Calu3 (cell line): ENCODE data around the gene NTRK2. TPM values are rescaled to one million over a fixed set of nuclear protein-coding genes. Genes with fewer than 3 reads are reported as not detected.

Source experiments
- BruUV-seq: library from RNA; stranded (reverse); fragments of 400-500 nt; replicated peaks from 2 replicates; lab custom pipeline; 2021; lab: Mats Ljungman, UMichigan
- CTCF ChIA-PET: fragments of 300-600 bp; sonication (Branson Sonifier 250); formaldehyde crosslinking; loops from one replicate; lab custom pipeline; 2022; ENCODE audit warnings: antibody characterized with exemption; lab: Charles Lee
- DNase-seq: peaks from one replicate; pipeline ENCODE4 v3.0.0; 2022
- H3K27ac Mint-ChIP-seq: one replicate; pipeline ENCODE4 v1.8.0; 2022; ENCODE audit warnings: mixed read lengths; ENCODE audit not compliant: unreplicated experiment
- H3K27me3 Mint-ChIP-seq: one replicate; pipeline ENCODE4 v1.8.0; 2022; ENCODE audit warnings: mixed read lengths; ENCODE audit not compliant: unreplicated experiment
- H3K36me3 Mint-ChIP-seq: one replicate; pipeline ENCODE4 v1.8.0; 2022; ENCODE audit warnings: mild to moderate bottlenecking, moderate library complexity, mixed read lengths; ENCODE audit not compliant: insufficient read depth, unreplicated experiment
- H3K4me1 Mint-ChIP-seq: one replicate; pipeline ENCODE4 v1.8.0; 2022; ENCODE audit warnings: mild to moderate bottlenecking, low read depth, mixed read lengths; ENCODE audit not compliant: unreplicated experiment
- H3K4me3 Mint-ChIP-seq: one replicate; pipeline ENCODE4 v1.8.0; 2022; ENCODE audit warnings: mild to moderate bottlenecking, low read depth, moderate library complexity, mixed read lengths; ENCODE audit not compliant: unreplicated experiment
- H3K9me3 Mint-ChIP-seq: one replicate; pipeline ENCODE4 v1.8.0; 2022; ENCODE audit warnings: low read depth, mixed read lengths; ENCODE audit not compliant: unreplicated experiment
- CTCF ChIP-seq: fragments of 200-600 bp; IDR thresholded peaks from one replicate; pipeline ENCODE4 v1.8.0; 2022; ENCODE audit warnings: antibody characterized with exemption; ENCODE audit not compliant: unreplicated experiment
- intact Hi-C: fragments of 100-400 bp; cut with micrococcal nuclease; formaldehyde crosslinking; loops from one replicate; pipeline ENCODE4 v1.10.0; 2022; ENCODE audit not compliant: unreplicated experiment
- total RNA-seq: library from RNA; stranded (reverse); gene quantifications from 2 replicates; pipeline ENCODE4 v1.2.3, GENCODE V29; 2022

The NTRK2 gene
- total RNA-seq, 1 experiment from 2014 or later = 2.1 TPM

- DNase-seq = no peak
- CTCF ChIA-PET = interaction anchor here (0.7 kb wide), 1 partner anchor 81 kb away, joined by 3 read pairs; no protein-coding TSS in a partner anchor
- H3K27me3 Mint-ChIP-seq = no peaks in the 10 kb centered on the region
- H3K4me1 Mint-ChIP-seq = peaks cover 3% of the 10 kb centered on the region
- intact Hi-C loops = no loop called here
- no peak for TF ChIP-seq CTCF
- H3K36me3 Mint-ChIP-seq = no peaks in the 10 kb centered on the region
- H3K4me3 Mint-ChIP-seq = no peak overlapping the region
- BruUV-seq = no TSS peak
- no peak overlapping the region for H3K27ac Mint-ChIP-seq
- H3K9me3 Mint-ChIP-seq = no peaks in the 10 kb centered on the region
Observed at GRCh38 chr9:84778570-84778969, 109.0 kb downstream of the NTRK2 start.

GRCh38 chr9:84779883-84780282 lies 110.4 kb downstream of the NTRK2 start:
- no peak for DNase-seq

GRCh38 chr9:84780385-84780784 lies 110.9 kb downstream of the NTRK2 start:
- no peaks in the 10 kb centered on the region for H3K4me1 Mint-ChIP-seq
- intact Hi-C loops = loop anchor here (5.0 kb wide), 2 partner anchors 68 to 383 kb away; no protein-coding TSS in a partner anchor
- BruUV-seq = no TSS peak
- no peak overlapping the region for H3K4me3 Mint-ChIP-seq
- no peak for DNase-seq
- no peak for TF ChIP-seq CTCF
- CTCF ChIA-PET = interaction anchor here (0.7 to 2.0 kb wide), 3 partner anchors 83 to 1389 kb away, joined by 3 to 9 read pairs (median 4); no protein-coding TSS in a partner anchor
- H3K27ac Mint-ChIP-seq = no peak overlapping the region
- no peaks in the 10 kb centered on the region for H3K36me3 Mint-ChIP-seq
- H3K9me3 Mint-ChIP-seq = no peaks in the 10 kb centered on the region
- H3K27me3 Mint-ChIP-seq = no peaks in the 10 kb centered on the region

More at GRCh38 chr9:84779883-84780282, 110.4 kb downstream of the NTRK2 start:
- H3K9me3 Mint-ChIP-seq = no peaks in the 10 kb centered on the region
- no peaks in the 10 kb centered on the region for H3K27me3 Mint-ChIP-seq
- no TSS peak for BruUV-seq
- CTCF ChIA-PET = interaction anchor here (0.8 kb wide), 1 partner anchor 830 kb away, joined by 4 read pairs; no protein-coding TSS in a partner anchor
- TF ChIP-seq CTCF = no peak
- H3K27ac Mint-ChIP-seq = no peak overlapping the region
- H3K4me3 Mint-ChIP-seq = no peak overlapping the region
- no peaks in the 10 kb centered on the region for H3K4me1 Mint-ChIP-seq
- no peaks in the 10 kb centered on the region for H3K36me3 Mint-ChIP-seq
- intact Hi-C loops = loop anchor here (5.0 kb wide), 2 partner anchors 68 to 383 kb away; no protein-coding TSS in a partner anchor

- H3K36me3 Mint-ChIP-seq = no peaks in the 10 kb centered on the region
- no peak for TF ChIP-seq CTCF
- no peaks in the 10 kb centered on the region for H3K27me3 Mint-ChIP-seq
- no peak overlapping the region for H3K27ac Mint-ChIP-seq
- no peaks in the 10 kb centered on the region for H3K4me1 Mint-ChIP-seq
- H3K4me3 Mint-ChIP-seq = no peak overlapping the region
- no TSS peak for BruUV-seq
- H3K9me3 Mint-ChIP-seq = no peaks in the 10 kb centered on the region
- intact Hi-C loops = loop anchor here (1.0 to 5.0 kb wide), 3 partner anchors 69 to 384 kb away; no protein-coding TSS in a partner anchor
- peak; percentile 28 for DNase-seq
- CTCF ChIA-PET = interaction anchor here (0.8 to 2.0 kb wide), 2 partner anchors 11 to 84 kb away, joined by 3 to 9 read pairs; no protein-coding TSS in a partner anchor
Observed at GRCh38 chr9:84781458-84781857, 111.9 kb downstream of the NTRK2 start.
